SK-N-SH (cell line): Measurements from ENCODE around the gene PDCD1.

Experiments
- CTCF ChIP-seq: fragments of 200-600 bp; sonication (generic); IDR thresholded peaks from 2 replicates; pipeline ENCODE4 v1.6.1; 2017; ENCODE audit warnings: antibody characterized with exemption, mild to moderate bottlenecking, moderate library complexity
- EP300 ChIP-seq, 2 experiments: IDR thresholded peaks; 2 replicates each; pipeline versions ENCODE4 v1.4.0 to v1.6.1; 2012; ENCODE audit warnings: borderline replicate concordance in 1 of 2, low read depth in 1 of 2, low read length in 1 of 2
- FOXM1 ChIP-seq: IDR thresholded peaks from 2 replicates; pipeline ENCODE4 v1.4.0; 2012; ENCODE audit warnings: low read depth, mild to moderate bottlenecking
- MXI1 ChIP-seq: IDR thresholded peaks from 2 replicates; pipeline ENCODE4 v1.6.1; 2012; ENCODE audit warnings: mild to moderate bottlenecking, low read depth, low read length, improper control_type of control experiment
- POLR2AphosphoS5 ChIP-seq: IDR thresholded peaks from 2 replicates; pipeline ENCODE4 v1.6.1; 2012; ENCODE audit warnings: low read depth, low read length
- REST ChIP-seq: IDR thresholded peaks from 2 replicates; pipeline ENCODE4 v1.6.1; 2012; ENCODE audit warnings: mild to moderate bottlenecking, low read depth, low read length, moderate library complexity
- TAF1 ChIP-seq: IDR thresholded peaks from 2 replicates; pipeline ENCODE4 v1.6.1; 2012; ENCODE audit warnings: low read depth, mild to moderate bottlenecking, low read length, moderate library complexity, borderline replicate concordance

- TF ChIP-seq TAF1 (no peak), CTCF (no peak), POLR2AphosphoS5 (no peak), EP300 (IDR thresholded peaks at IDR 0.05; ENCODE audit: borderline replicate concordance in 1 of 2, low read depth in 1 of 2, low read length in 1 of 2) (no peak), FOXM1 (no peak), MXI1 (no peak), REST (no peak)
Observed at GRCh38 chr2:241816431-241817121, 42.1 kb downstream of the PDCD1 start.
